Vagina (tissue), 2 donors: ENCODE data around the gene DOCK11.

Experiments
- CTCF ChIP-seq, 3 experiments: fragments of 450-650 bp in 2 of 3; fragments of 200-600 bp in 1 of 3; sonication (generic) in 1 of 3; IDR thresholded peaks; one replicate each; pipeline ENCODE4 v1.5.1; 2017 to 2019; ENCODE audit warnings: antibody characterized with exemption in 3 of 3, mild to moderate bottlenecking in 2 of 3, moderate library complexity in 2 of 3
- POLR2AphosphoS5 ChIP-seq, 2 donors: sonication (generic); formaldehyde crosslinking; IDR thresholded peaks; one replicate each; pipeline ENCODE4 v1.9.0; 2017; ENCODE audit warnings: antibody characterized with exemption in 2 of 2, mild to moderate bottlenecking in 2 of 2, low read depth in 1 of 2; ENCODE audit not compliant: insufficient read depth in 1 of 2

GRCh38 chrX:118720058-118720707, 224.6 kb downstream of the DOCK11 start:
- TF ChIP-seq POLR2AphosphoS5 (IDR thresholded peaks at IDR 0.05; ENCODE audit: insufficient read depth in 1 of 2, low read depth in 1 of 2) (no peak), CTCF (IDR thresholded peaks at IDR 0.05) (no peak)
